Globus pallidus (tissue), 1 donor: Measurements from ENCODE around the gene MCRIP1.

ENCODE experiments used
- DNase-seq: peaks from one replicate; pipeline ENCODE4 v3.0.0-alpha.2; 2015; ENCODE audit warnings: low spot score

Gene MCRIP1

GRCh38 chr17:81833160-81833920 lies at the start of gene MCRIP1:
TSS of gene MCRIP1 (minus strand) at chr17:81833291. CDS start at chr17:81824506, 8,785 bp downstream.
- DNase-seq: peak; percentile 86

GRCh38 chr17:81879121-81879520 lies 46.0 kb upstream of the MCRIP1 start:
- DNase-seq: no peak

GRCh38 chr17:81878294-81878693 lies 45.2 kb upstream of the MCRIP1 start:
- DNase-seq: no peak

GRCh38 chr17:81877569-81877968 lies 44.5 kb upstream of the MCRIP1 start:
- no peak for DNase-seq

GRCh38 chr17:81871387-81872230 lies 38.5 kb upstream of the MCRIP1 start:
- peak; percentile 86 for DNase-seq

- DNase-seq: no peak
Measured at GRCh38 chr17:81870981-81871386, 37.9 kb upstream of the MCRIP1 start, which contains the start of gene ARHGDIA. TSS of gene ARHGDIA (minus strand) at chr17:81871337. CDS start at chr17:81869930, 1,407 bp downstream.

- DNase-seq: no peak
Measured at GRCh38 chr17:81870131-81870980, 37.3 kb upstream of the MCRIP1 start.

GRCh38 chr17:81869221-81870130 lies 36.4 kb upstream of the MCRIP1 start:
- DNase-seq: no peak

- DNase-seq: no peak
Measured at GRCh38 chr17:81868674-81869220, 35.7 kb upstream of the MCRIP1 start.

- DNase-seq: no peak
Measured at GRCh38 chr17:81867991-81868673, 35.0 kb upstream of the MCRIP1 start.

- no peak for DNase-seq
Measured at GRCh38 chr17:81867170-81867990, 34.3 kb upstream of the MCRIP1 start.

GRCh38 chr17:81866440-81867169 lies 33.5 kb upstream of the MCRIP1 start:
- no peak for DNase-seq

- DNase-seq: no peak
Measured at GRCh38 chr17:81865733-81866439, 32.8 kb upstream of the MCRIP1 start.

GRCh38 chr17:81865358-81865732 lies 32.3 kb upstream of the MCRIP1 start:
- no peak for DNase-seq

GRCh38 chr17:81863833-81864768 lies 31.0 kb upstream of the MCRIP1 start:
- DNase-seq: no peak

GRCh38 chr17:81863123-81863675 lies 30.1 kb upstream of the MCRIP1 start:
- DNase-seq: no peak
